Large intestine (tissue), 3 donors: ENCODE data around the gene TMEM135. TPM values are rescaled to one million over a fixed set of nuclear protein-coding genes. Genes with fewer than 3 reads are reported as not detected.
"Not testable (repeated sequence)": the region's sequence is repeated elsewhere in the genome, so short reads cannot be mapped to it uniquely, and the experiment has no call there.

Experiments
- DNase-seq, 2 donors: peaks; one replicate each; pipeline versions ENCODE4 v3.0.0 to v3.0.0-alpha.2; 2013
- H3K27ac ChIP-seq: one replicate; pipeline ENCODE4 v1.5.1; 2013; ENCODE audit warnings: low read length
- H3K27me3 ChIP-seq: 2 replicates; pipeline ENCODE4 v1.6.1; 2013; ENCODE audit warnings: low read length; ENCODE audit not compliant: control insufficient read depth, insufficient read depth
- H3K36me3 ChIP-seq: 2 replicates; pipeline ENCODE4 v1.6.1; 2013; ENCODE audit warnings: low read length; ENCODE audit not compliant: control insufficient read depth, insufficient read depth
- H3K4me1 ChIP-seq: one replicate; pipeline ENCODE4 v1.6.1; 2013; ENCODE audit warnings: low read length; ENCODE audit not compliant: control insufficient read depth, insufficient read depth
- H3K4me3 ChIP-seq: one replicate; pipeline ENCODE4 v1.5.1; 2013; ENCODE audit warnings: low read length
- H3K9me3 ChIP-seq: one replicate; pipeline ENCODE4 v1.6.1; 2013; ENCODE audit warnings: mild to moderate bottlenecking, low read depth, low read length, moderate library complexity; ENCODE audit not compliant: control insufficient read depth
- WGBS: methylation state at CpG from one replicate; pipeline ENCODE4 v1.1.5; 2013; ENCODE audit warnings: low lambda C conversion rate; ENCODE audit not compliant: insufficient coverage; 5-methylcytosine and 5-hydroxymethylcytosine counted together
- polyA plus RNA-seq: library from polyadenylated mRNA; unstranded; fragments of 120-200 nt; gene quantifications from one replicate; pipeline ENCODE4 v1.2.1, GENCODE V29; 2013

TMEM135 gene
- polyA plus RNA-seq, 1 donor, result 19.9 TPM

DNA sequence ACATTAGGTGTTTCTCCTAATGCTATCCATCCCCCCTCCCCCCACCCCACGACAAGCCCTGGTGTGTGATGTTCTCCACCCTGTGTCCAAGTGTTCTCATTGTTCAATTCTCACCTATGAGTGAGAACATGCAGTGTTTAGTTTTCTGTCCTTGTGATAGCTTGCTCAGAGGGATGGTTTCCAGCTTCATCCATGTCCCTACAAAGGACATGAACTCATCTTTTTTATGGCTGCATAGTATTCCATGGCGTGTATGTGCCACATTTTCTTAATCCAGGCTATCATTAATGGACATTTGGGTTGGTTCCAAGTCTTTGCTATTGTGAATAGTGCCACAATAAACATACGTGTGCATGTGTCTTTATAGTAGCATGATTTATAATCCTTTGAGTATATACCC, 69.6 kb downstream of the TMEM135 start:
- not testable (repeated sequence) for H3K4me1 ChIP-seq, H3K9me3 ChIP-seq, H3K36me3 ChIP-seq, H3K4me3 ChIP-seq, DNase-seq, H3K27ac ChIP-seq, H3K27me3 ChIP-seq
- WGBS, result no CpG with 5 or more reads among the region's 3 CpGs

DNA sequence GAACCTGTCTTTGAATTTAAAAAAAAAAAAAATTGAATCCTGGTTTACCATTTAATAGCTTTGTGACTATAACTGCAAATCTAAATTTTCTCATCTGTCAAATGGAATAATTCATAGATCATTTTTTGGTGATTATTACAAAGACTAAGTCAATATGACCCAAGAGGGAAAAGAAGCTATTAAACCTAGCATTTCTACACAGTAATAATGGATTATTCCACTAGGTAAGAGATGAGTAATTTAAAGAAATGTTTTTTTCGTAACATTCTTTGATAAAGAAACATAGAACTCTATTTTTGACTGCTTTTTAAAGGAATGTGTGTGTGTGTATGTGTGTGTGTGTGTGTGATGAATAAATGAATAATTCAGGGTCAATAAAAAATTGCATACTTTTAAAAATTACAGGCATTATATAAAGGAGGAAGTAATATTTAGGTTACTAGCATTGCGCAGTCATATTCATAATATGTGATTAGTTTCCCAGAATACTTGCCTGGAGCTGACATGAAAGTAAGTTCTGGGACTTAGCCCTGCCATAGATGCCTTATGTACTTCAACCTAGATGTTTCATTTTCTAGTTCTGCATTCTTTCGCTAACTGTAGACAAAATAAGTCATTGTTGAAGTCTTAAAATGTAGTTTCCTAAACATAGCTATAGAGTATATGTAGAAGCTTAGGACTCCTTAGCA, 72.9 kb downstream of the TMEM135 start:
- H3K9me3 ChIP-seq, result no peaks in the 10 kb centered on the region
- 75% methylated on average over 2 of the region's 3 CpGs for WGBS
- H3K4me1 ChIP-seq, result no peaks in the 10 kb centered on the region
- no peak for DNase-seq
- no peaks in the 10 kb centered on the region for H3K27me3 ChIP-seq
- H3K27ac ChIP-seq, result no peak overlapping the region
- H3K36me3 ChIP-seq, result no peaks in the 10 kb centered on the region
- no peak overlapping the region for H3K4me3 ChIP-seq

DNA sequence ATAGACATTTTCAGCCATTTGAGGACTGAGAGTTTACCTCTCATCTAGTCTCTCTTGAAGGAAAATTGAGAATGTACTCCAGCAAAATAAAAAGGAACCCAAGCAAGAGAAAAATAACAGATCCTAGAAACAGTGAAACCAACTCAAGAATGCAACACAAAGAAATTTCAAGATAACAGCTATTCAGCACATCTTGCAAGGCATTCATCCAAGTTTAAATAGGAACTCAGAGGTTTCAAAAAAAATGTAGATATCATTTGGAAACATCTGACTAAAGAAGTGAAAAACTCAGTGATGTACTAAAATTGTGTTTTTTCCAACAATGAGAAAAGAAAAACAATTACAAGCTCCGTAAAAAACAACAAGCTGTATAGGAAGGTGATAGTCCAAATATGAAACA, 76.4 kb downstream of the TMEM135 start:
- Histone ChIP-seq H3K27ac (no peak overlapping the region), H3K27me3 (no peaks in the 10 kb centered on the region), H3K9me3 (no peaks in the 10 kb centered on the region), H3K36me3 (no peaks in the 10 kb centered on the region), H3K4me1 (no peaks in the 10 kb centered on the region), H3K4me3 (no peak overlapping the region)
- no peak for DNase-seq
- 100% methylated on average over 1 of the region's 1 CpG for WGBS

DNA sequence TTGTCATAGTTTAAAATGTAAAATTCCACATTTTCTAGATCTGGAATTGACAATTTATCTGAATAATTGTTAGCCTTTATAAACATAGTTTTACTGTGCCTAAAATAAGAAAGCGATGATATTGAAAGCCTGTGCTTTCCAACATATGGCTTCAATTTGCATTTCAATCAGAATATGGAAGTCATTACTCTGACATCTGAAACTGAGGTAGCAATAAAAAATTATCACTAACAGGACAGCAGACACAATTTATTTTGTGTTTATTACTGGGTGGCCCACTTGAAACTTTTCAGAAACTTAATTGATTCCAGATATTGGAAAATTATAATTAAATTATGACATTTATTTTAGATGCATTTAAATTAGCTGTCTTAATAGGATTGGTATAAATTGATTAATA, 78.5 kb downstream of the TMEM135 start:
- Histone ChIP-seq H3K9me3 (no peaks in the 10 kb centered on the region), H3K4me1 (no peaks in the 10 kb centered on the region), H3K4me3 (no peak overlapping the region), H3K27me3 (no peaks in the 10 kb centered on the region), H3K27ac (no peak overlapping the region), H3K36me3 (no peaks in the 10 kb centered on the region)
- DNase-seq, result no peak
- 100% methylated on average over 1 of the region's 1 CpG for whole genome bisulfite sequencing

DNA sequence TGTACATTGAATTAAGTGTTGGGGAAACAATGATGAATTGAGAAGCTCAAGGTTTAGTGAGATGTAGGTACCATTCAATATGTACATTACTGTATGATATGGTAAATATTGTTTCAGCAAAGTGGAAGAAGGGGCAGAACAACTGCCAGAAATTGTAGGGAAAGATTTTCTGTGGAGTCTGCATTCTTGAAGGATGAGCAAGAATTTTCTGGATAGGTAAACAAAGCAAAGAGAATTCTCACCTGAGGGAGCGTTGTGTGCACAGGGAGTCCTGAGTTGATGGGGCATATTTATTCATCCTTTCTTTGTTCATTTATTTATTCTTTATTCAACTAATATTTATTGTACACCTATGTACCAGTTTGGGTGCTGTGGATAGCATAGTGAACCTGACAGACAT, 83.2 kb downstream of the TMEM135 start:
- Histone ChIP-seq H3K27ac (no peak overlapping the region), H3K9me3 (no peaks in the 10 kb centered on the region), H3K36me3 (no peaks in the 10 kb centered on the region), H3K4me1 (no peaks in the 10 kb centered on the region), H3K27me3 (no peaks in the 10 kb centered on the region), H3K4me3 (no peak overlapping the region)
- no CpG with 5 or more reads among the region's 1 CpG for WGBS
- DNase-seq, result no peak

DNA sequence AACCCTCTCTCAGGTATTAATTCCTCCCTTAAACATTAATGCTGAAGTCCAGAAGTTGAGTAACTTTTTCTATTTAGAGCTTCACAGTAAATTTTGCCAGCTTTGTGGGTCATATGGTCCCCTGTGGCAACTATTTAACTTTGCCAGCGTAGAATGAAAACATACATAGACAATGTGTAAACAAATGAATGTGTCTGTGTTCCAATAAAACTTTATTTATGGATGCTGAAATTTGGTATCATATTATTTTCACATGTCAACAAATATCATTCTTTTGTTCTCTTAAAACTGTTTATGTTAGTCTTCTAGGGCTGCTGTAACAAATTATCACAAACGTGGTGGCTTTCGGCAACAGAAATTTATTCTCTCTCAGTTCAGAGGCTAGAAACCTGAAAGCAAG, 85.1 kb downstream of the TMEM135 start:
- WGBS, result 100% methylated on average over 1 of the region's 3 CpGs
- no peak for DNase-seq
- H3K4me3 ChIP-seq, result no peak overlapping the region
- no peaks in the 10 kb centered on the region for H3K36me3 ChIP-seq
- H3K27me3 ChIP-seq, result no peaks in the 10 kb centered on the region
- no peak overlapping the region for H3K27ac ChIP-seq
- H3K9me3 ChIP-seq, result no peaks in the 10 kb centered on the region
- H3K4me1 ChIP-seq, result no peaks in the 10 kb centered on the region

DNA sequence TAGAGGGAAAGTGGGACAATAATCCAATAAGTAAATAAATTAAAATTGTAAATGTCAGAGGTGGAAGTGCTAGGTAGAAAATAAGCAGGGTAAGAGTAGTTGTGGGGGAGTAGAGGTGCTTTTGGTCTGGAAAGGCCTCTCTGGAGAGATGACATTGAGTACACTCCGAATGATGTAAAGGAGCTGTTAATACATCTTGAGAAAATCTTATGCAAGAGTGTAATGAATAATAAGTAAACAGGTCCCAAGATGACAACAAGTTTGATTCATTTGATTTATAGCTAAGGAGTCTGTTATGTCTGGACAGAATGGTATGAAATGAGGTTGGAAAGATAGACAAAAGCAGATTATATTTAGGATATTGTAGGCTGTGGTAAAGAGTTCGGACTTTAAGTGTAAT, 87.5 kb downstream of the TMEM135 start:
- no peak overlapping the region for H3K4me3 ChIP-seq
- H3K27me3 ChIP-seq, result no peaks in the 10 kb centered on the region
- H3K4me1 ChIP-seq, result no peaks in the 10 kb centered on the region
- no peaks in the 10 kb centered on the region for H3K9me3 ChIP-seq
- no peak for DNase-seq
- no peak overlapping the region for H3K27ac ChIP-seq
- WGBS, result 94% methylated on average over 2 of the region's 2 CpGs
- H3K36me3 ChIP-seq, result no peaks in the 10 kb centered on the region

DNA sequence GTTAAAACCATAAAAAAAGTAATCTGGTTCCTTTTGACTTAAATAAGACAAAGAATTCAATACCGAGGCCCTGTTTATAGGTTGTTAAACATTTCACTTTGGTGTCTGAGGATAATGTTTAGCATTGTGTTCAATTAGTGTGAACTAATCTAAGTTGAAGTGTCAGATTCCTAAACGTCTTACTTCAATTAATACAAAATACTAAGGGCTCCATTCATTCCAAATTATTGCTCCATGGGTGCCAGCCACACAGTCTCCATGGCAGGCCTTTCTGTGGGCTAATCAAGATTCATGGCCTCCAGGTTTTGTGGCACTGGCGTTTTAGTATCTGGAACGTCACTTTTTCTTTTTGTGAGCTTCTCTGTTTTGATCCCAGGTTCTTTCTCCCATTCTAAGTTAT, 89.4 kb downstream of the TMEM135 start:
- no peaks in the 10 kb centered on the region for H3K27me3 ChIP-seq
- no peak overlapping the region for H3K27ac ChIP-seq
- no peak overlapping the region for H3K4me3 ChIP-seq
- H3K36me3 ChIP-seq, result no peaks in the 10 kb centered on the region
- H3K9me3 ChIP-seq, result no peaks in the 10 kb centered on the region
- DNase-seq, result no peak
- H3K4me1 ChIP-seq, result no peaks in the 10 kb centered on the region
- WGBS, result 82% methylated on average over 2 of the region's 4 CpGs

DNA sequence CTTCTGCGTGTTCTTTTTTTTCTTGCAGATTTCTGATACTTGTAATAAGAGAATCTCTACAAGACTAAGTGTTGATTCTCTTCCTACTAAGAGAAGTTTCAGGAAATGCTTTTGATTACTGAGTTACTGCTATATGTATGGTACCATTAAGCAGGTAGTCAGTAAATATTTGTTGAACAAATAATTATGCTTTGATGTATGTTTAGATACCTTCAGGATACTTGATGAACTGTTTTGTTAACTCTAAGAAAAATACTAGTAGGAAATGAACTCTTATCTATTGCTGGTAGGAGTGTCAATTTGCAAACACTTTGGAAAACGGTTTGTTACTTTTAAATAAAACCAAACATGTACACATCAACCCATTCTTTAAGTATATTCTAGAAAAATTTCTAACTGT, 90.6 kb downstream of the TMEM135 start:
- no peak overlapping the region for H3K27ac ChIP-seq
- no peak for DNase-seq
- H3K9me3 ChIP-seq, result no peaks in the 10 kb centered on the region
- H3K4me1 ChIP-seq, result no peaks in the 10 kb centered on the region
- H3K27me3 ChIP-seq, result no peaks in the 10 kb centered on the region
- H3K4me3 ChIP-seq, result no peak overlapping the region
- no peaks in the 10 kb centered on the region for H3K36me3 ChIP-seq
- 58% methylated on average over 1 of the region's 2 CpGs for WGBS

DNA sequence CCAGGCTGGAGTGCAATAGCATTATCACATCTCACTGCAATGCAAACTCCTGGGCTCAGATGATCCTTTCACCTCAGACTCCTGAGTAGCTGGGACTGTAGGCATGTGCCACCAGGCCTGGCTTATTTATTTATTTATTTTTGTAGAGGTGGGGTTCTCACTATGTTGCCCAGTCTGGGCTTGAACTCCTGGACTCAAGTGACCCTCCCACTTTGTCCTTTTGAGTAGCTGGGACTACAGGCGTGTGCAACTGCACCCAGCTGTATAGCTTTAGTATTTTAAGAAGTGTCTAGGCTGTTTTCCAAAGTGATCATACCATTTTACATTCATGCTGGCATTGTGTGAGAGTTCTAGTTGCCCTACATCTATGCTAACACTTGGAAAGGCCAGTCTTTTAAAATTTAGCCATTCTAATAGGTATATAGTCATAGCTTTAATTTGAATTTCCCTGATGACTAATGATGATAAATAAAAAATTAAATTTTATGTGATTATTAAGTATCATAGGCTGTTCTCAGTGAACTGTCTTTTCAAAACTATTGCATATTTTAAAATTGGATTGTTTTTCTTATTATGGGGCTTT, 96.9 kb downstream of the TMEM135 start:
- Histone ChIP-seq H3K9me3 (peaks cover 1% of the 10 kb centered on the region), H3K36me3 (no peaks in the 10 kb centered on the region), H3K4me1 (no peaks in the 10 kb centered on the region), H3K4me3 (no peak overlapping the region), H3K27ac (no peak overlapping the region), H3K27me3 (no peaks in the 10 kb centered on the region)
- no CpG with 5 or more reads among the region's 1 CpG for WGBS
- DNase-seq, result no peak

DNA sequence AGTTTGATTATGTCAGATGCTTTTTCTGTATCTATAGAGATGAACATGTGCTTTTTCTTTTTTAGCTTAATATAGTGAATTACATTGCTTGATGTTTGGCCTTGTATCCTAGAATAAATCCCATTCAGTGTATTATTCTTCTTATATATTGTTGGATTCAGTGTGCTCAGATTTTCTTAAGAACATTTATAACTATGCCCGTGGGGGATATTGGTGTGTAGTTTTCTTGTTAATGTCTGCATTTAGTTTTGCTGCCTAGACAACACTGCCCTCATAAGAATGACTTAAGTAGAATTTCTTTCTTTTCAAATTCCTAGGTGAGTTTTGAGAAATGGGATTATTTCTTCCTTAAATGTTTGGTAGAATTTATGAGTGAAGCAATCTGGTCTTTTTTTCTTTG, 98.5 kb downstream of the TMEM135 start:
- Histone ChIP-seq H3K4me3 (no peak overlapping the region), H3K4me1 (no peaks in the 10 kb centered on the region), H3K9me3 (peaks cover 5% of the 10 kb centered on the region), H3K27me3 (no peaks in the 10 kb centered on the region), H3K27ac (no peak overlapping the region), H3K36me3 (no peaks in the 10 kb centered on the region)
- DNase-seq, result no peak
- no CpG with 5 or more reads among the region's 1 CpG for WGBS
